Measurements from ENCODE around the gene BRAF.
"Not testable (repeated sequence)": the region's sequence is repeated elsewhere in the genome, so short reads cannot be mapped to it uniquely, and the experiment has no call there.

Gene BRAF

DNA sequence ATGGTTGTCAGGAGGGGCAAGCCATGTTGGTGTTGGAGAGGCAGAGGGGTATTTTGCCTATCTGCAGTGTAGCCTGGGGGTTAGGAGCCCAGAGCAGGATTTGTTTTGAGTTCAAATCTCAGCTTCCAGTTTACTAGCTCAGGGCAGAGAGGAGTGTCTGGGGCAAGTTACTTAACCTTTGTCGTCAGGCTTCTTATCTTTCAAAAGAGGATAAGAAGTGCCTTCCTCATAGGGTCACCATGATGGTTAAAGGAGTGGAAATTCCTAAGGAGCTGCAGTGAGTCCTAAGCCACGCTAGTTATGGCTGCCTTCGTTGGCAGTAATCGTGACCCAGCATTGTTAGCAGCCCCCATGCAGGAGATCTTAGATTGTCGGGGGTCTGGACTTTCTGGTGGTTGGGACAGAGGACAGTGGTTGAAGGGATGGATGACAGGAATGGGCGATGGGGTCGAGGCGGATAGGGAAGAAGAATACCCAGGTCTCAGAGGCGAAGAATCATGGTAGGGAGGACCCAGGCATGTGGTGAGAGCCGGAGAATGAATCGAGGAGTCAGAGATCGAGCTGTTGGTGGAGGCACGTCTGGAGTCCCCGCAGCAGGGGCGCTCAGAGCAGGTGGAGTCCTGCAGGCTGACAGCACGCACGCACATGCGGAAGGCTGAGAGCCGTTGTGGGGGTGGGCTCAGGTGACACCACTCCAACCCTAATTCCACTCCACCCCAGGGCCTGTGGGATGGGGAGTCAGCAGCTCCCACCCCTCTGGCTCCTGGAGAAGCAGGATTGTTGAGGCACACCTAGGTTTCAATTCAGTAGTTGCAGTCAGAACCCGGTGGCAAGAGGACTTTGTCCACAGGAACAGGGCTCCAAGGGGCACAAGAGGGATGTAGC, 240.4 kb downstream of the BRAF start:
- DNase-seq: no peak

DNA sequence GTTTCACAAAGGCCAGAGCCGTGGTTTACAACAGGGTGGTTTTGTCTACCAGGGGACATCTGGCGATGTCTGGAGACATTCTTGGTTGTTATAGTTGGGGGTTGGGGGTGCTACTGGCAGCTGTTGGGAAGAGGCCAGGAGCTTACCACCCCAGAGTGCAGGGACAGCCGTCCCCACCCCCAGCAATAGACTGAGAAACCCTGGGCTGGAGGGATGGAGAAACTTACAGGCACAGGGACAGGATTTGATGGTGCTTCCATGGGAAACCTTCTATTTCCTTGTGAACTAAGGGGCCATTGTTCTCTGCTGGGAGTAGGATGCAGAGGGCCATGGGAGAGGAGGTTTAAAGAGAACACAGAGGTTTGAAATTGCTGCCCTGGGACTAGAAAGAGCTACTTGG, 241.1 kb downstream of the BRAF start:
- DNase-seq: peak in 12 of 51 donors; percentile 12 to 36 (median 30)

DNA sequence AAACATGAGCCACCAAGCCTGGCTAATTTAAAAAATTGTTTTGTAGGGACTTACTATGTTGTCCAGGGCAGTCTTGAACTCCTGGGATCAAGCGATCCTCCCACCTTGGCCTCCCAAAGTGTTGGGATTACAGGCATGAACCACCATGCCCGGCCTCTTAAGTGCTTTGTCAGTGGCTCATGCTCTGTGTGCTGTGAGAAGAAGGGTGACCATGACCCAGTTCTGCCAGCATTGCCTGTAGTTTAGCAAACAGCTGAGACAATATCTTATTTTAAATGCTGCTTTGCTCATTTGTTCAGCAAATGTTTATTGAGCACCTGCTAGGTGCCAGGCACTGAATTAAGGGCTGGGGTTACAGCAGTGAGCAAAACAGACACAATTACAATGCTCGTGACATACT, 243.0 kb downstream of the BRAF start:
- no peak for DNase-seq

DNA sequence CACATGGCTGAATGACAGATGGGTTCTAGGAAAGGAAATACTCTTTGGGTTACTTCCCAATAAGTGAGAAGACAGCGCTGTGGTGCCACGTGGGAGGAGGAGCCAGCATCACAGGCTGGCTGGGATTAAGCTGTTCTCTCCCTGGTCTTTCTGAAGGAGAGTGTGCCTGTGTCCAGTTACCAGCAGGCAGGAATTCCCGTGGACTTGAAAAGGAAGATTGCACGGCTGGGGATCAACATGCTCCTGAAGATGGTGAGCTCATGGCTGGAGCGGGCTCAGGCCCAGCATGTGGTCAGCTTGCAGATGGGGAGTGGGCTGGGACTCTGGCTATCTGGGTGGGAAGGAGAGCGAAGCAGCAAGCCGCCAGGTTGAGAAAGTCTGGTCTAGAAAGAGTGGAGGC, 243.8 kb downstream of the BRAF start:
- no peak for DNase-seq

DNA sequence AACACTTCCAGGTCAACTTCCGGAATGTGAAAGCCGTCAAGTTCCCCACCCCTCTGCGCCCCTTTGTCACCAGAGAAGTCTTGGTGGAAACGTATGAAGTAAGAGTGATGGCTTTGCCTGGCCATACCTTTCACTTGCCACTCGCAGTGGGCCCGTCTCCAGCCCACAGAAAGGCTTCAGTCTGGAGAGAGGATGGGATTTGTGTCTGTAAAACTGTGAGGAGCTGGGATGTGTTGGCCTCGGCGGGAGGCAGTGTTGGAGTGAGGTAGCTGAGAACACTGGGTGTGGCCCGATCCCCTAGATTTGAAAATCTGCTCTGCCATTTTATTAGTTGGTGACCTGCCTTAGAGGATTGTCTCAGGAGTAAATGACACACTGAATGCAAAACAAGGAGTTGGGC, 245.5 kb downstream of the BRAF start:
- no peak for DNase-seq

DNA sequence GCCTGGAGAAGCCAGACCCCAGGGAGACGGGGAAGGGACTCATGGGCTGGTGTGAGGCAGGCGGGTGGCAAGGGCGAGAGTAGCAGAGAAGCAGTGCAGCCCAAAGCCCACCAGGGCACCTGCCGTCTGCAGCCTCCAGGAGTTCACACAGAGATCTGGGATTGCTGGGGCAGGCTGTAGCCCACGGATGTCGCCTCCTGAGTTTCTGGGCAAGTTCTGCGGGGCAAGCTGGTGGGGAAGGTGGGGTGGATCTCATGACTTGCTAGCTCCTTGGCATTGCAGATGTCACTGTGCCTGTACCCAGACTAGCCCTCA, 246.0 kb downstream of the BRAF start:
- no peak for DNase-seq

DNA sequence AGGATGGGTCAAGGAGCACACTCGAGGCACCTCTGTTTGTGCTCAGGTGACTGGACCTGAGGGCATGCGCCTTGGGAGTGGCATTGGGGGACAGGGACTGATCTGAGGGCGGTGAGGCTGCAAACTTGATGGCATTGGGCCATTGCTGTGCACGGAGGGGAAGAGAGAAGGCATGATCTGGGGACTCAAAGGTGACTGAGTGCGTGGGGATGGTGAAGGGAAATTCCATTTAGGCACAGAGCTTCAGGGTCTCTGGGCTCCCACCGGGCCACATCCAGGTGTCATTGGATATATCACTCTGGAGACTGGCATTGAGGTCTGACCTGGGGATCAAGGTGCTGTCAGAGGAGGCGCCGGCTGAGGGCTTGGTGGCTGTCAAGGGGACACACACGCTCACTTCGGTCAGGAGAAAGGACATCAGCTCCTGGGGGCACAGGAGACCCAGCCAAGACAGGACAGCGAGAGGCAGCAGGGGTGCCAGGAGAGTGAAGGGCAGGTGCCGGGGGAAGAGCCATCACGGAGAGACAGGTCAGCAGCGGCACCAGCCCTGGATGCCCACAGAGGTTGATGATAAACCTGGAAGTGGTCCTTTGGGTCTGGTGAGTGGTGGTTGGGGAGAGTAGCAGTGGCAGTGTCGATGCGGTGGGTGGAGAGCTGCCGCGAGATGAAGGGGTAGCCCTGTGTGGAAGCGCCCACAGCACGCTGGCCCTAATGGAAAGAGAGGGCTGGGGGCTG, 246.5 kb downstream of the BRAF start:
- DNase-seq: no peak

DNA sequence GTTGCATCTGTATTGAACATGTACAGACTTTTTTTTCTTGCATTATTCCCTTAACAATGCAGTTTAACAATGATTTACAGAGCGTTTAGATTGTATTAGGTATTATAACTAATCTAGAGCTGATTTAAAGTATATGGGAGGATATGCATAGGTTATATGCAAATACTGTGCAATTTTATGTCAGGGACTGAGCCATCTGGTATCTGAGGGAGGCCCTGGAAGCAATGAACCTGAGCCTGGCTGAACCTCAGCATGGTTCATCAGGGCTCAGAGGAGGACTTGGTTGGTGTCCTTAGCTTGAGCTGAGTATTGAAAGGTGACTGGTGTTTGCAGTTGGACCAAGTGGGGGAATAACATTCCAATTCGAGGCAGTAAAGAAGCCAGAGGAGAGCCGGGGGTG, 247.2 kb downstream of the BRAF start:
- DNase-seq: no peak

DNA sequence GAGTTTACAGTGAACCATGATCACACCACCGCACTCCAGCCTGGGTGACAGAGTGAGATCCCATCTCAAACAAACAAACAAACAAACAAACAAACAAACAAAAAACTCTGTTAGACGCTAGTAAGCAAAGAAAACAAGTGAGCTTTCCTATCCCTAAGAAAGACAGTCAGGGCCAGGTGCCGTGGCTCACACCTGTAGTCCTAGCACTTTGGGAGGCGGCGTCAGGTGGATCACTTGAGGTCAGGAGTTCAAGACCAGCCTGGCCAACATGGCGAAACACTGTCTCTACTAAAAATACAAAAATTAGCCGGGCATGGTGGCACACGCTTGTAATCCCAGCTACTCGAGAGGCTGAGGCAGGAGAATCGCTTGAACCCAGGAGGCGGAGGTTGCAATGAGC, 247.8 kb downstream of the BRAF start:
- not testable (repeated sequence) for DNase-seq

DNA sequence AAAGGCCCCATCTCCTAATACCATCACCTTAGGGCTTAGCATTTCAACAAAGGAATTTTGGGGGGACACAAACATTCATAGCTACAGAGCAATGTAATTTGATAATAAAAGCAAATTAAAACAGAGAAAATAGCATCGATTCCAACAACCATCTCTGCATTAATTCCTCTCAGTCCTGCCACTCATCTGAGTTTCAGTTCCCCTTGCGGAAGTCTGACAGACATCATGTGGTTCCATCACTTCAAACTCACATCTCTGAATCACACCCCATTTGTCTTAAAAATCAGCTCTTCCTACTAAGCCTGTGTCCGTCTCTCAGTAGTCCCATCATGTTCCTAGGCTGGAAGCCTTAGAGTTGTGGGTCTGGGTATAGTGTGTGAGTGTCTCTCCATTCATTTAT, 248.4 kb downstream of the BRAF start:
- DNase-seq: no peak

DNA sequence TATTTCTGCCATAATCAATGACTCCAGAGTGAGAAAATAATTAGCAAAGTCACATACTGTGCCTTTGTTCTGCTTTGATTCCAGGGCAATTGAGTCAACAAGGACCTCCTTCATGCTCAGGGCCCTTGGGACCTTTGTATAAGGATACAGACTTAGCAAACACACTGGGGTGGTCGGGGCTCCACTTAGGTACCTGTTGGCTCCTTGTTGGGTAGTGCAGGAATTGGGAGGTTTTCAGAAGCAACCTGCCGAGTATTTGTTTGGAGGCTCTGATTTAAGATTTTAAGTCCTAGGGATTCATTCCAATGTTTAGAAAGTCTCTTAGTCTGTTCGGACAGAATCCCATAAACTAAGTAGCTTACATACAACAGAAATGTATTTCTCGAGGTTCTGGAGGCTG, 249.0 kb downstream of the BRAF start:
- DNase-seq: no peak

DNA sequence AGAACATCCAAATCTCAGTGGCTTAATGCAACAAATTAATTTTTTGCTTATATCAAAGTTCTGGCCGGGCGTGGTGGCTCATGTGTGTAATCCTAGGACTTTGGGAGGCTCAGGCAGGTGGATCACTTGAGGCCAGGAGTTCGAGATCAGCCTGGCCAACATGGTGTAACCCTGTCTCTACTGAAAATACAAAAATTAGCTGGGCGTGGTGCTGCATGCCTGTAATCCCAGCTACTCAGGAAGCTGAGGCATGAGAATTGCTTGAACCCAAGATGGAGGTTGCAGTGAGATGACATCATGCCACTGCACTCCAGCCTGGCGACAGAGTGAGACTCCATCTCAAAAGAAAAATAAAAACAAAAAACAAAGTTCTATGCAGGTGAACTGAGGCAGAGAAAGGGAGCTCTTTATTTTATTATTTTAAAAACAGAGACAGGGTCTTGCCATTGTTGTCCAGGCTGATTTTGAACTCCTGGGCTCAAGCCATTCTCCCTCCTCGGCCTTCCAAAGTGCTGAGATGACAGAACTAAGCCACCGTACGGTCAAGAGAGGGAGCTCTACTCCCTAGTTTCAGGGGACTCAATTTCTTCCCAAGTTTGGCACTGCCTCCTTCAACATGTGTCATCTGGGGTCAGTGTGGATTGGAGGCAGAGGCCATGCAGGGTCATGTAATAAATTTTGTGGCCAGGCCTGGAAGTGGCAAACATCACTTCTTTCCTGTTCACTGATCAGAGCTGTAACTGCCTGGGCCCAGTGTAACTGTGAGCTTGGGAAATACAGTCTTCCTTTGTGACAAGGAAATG, 249.6 kb downstream of the BRAF start:
- peak in 28 of 51 donors; percentile 5 to 54 (median 30) for DNase-seq

DNA sequence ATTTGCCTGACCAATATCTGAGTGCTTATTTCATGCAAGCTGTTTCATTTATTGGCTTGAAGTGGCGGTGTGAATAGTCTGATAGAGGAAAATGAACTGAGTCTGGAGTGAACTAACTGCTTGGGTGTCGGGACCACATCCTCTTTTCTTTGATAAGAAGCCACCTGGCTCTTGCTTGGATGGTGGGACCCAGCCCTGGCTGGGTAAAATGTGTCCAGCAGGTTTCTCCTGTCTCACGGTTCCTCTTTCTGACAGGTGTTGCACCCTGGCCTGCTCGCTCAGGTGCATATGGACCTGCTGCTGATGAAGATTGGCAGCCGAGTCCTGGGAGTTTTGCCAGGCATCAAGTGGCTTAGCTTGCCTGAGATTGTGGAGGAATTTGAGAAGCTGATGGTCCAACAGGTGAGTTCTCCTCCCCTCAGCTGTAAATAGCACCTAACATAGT, 250.4 kb downstream of the BRAF start:
- no peak for DNase-seq

DNA sequence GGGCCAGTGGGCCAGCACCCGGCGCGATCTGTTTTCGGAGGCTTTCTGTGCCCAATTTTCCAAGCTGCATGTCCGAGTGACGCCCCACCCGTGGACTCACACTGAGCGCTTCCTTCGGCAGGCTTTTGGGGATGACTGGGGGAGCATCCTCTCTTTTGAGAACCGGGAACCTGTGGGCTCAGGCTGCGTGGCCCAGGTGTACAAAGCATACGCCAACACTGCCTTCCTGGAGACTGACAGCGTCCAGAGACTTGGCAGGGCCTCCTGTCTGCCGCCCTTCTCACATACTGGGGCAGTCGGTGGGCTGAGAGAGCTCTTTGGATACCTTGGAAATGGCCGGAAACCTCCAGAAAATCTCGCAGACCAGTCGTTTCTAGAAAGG, 251.0 kb downstream of the BRAF start:
- DNase-seq: peak in 3 of 51 donors; percentile 19 to 72 (median 43)

DNA sequence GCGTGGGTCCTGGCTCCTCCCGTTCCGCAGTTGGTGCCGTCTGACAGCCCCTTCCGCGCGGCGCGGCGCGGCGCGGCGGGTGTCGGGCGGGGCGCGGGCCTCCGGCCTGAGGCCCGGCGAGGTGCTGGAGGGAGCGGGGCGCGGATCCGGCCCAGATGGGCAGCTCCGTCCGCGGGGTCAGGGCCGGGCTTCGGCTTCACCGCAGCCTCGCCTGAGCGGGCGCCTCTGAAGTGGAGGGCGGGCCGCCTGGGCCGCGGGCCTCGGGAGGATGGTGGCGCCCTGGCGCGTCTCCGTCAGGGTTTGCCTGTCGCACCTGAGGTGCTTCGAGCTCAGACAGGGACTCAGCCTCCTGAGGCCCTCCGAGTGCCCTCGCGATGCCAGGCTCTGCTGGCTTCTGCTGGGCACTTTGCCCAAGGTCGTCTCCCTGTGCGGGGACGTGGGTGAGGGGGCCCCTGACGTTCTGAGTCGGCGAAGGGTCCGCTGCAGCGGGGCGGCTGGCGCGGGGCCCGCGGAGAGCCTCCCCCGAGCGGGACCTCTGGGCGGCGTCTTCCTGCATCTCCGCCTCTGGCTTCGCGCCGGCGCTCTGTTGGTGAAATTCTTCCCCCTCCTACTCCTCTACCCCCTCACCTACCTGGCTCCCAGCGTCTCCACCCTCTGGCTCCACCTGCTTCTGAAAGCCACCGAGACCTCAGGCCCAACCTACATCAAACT, 251.5 kb downstream of the BRAF start:
- DNase-seq: peak in 27 of 51 donors; percentile 12 to 73 (median 47)

DNA sequence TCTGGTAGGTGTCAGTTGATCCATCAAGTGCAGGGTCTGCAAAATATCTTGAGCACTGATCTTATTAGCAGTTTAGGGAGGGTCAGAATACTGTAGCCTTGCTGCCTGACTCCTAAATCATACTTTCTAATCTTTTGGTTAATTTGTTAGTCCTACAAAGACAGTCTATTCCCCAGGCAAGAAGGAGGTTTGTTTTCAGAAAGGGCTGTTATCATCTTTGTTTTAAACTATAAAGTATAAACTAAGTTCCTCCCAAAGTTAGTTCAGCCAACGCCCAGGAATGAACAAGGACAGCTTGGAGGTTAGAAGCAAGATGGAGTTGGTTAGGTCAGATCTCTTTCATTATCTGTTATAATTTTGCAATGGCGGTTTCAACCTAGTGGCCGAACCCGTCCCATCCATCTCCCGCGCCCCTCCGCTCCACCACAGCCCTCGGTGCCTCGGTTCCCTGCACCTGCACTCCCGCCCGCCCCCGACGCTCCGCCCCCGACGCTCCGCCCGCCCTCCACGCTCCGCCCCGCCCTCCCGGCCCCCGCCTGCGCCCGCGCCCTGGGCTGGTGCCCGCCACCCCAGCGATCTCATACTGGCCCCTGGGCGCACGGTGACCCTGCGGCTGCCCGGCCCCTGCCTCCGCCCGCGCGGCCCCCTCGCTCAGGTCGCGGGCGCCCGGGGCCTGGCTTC, 252.2 kb downstream of the BRAF start, which contains the start of gene ADCK2:
Gene ADCK2 (plus strand): TSS at position 564 of the 681 bp plus-strand sequence. CDS start 386 bp downstream, outside the sequence.
- peak in 45 of 51 donors; percentile 15 to 80 (median 48) for DNase-seq

DNA sequence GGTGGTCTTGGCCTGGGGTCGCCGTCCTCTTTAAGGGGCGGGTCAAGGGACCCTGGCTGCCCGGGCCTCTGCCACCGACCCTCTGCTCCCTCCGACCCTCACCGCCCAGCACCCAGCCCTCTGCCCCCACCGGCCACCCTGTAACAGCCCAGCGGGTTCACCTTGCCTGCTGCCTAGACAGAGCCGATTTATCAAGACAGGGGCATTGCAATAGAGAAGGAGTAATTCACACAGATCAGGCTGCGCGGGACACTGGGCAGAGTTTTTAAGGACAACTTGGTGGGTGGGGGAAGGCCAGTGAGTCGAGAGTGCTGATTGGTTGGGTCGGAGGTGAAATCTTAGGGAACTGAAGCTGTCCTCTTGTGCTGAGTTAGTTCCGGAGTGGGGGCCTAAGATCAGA, 252.8 kb downstream of the BRAF start:
- no peak for DNase-seq

DNA sequence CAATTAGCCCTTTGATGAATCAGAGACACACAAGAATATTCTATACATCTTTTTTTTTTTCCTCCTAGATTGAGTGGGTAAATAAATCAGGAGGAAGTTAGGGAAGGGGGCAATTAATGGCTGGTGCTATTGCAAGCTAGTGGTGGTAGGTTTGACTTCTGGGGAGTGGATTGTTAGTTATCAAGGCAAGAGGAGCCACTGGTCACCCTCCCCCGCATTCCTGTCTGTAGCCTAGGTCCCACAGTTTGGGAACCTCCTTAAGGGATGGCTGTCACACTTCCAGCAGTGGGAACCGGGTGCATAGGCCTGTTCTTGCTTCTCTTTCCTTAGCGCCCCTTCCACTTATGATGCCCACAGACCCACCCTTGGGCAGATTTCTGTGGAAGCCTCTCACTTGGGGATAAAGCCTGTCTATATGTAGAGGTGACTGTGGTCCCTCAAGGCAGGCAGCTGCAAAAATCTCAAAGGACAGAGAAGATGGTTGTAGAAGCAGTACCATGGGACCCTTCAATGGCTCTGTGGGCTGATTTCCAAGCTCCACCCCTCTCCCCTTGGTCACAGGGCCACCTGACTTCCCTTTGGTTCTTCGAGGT, 254.3 kb downstream of the BRAF start:
- DNase-seq: no peak

DNA sequence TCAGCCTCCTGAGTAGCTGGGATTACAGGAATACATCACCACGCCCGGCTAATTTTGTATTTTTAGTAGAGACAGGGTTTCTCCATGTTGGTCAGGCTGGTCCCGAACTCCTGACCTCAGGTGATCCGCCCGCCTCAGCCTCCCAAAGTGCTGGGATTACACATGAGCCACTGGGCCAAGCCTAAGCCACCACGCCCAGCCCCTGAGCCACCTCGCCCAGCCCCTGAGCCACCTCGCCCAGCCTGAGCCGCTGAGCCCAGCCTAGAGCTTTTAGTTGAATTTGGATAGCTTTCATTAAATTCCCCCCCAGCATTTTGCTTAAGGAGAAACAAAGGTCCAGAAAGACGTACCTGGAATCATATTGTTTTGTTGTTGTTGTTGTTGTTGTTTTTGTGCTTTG, 254.9 kb downstream of the BRAF start:
- DNase-seq: not testable (repeated sequence)

DNA sequence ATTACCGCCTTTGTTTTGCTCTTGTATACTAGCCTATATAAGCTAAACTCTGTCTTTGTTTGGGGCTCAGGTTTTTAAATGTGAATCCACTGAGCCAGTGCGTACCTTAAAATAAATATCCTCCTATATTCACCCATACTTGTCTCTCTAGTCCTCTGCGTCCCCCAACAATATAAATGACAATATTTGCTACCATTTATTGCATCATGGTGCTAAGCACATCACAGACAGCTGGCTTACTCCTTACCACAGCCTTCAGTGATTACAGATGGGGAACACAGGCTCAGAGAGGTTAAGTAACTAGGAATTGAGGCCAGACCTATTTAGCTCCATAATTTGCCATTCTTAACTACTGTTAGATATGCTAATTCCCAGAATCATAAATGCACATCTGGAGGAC, 255.4 kb downstream of the BRAF start:
- no peak for DNase-seq
